Retinal pigment epithelial cell (primary cell): Measurements from ENCODE around the gene SEMA6A.
"Not testable (repeated sequence)": the region's sequence is repeated elsewhere in the genome, so short reads cannot be mapped to it uniquely, and the experiment has no call there.

Source experiments
- DNase-seq: peaks from one replicate; pipeline ENCODE4 v3.0.0-alpha.2; 2010; ENCODE audit warnings: low read depth
- H3K4me3 ChIP-seq: 2 replicates; pipeline ENCODE4 v1.5.1; 2011; ENCODE audit warnings: mild to moderate bottlenecking, low read length, control low read depth, moderate library complexity
- TF ChIP-seq, protein P1 (sequence below): conservative IDR thresholded peaks from 2 replicates; pipeline ENCODE4 v1.5.1; 2011; ENCODE audit warnings: low read depth, low read length, control low read depth, inconsistent platforms

Gene SEMA6A

DNA sequence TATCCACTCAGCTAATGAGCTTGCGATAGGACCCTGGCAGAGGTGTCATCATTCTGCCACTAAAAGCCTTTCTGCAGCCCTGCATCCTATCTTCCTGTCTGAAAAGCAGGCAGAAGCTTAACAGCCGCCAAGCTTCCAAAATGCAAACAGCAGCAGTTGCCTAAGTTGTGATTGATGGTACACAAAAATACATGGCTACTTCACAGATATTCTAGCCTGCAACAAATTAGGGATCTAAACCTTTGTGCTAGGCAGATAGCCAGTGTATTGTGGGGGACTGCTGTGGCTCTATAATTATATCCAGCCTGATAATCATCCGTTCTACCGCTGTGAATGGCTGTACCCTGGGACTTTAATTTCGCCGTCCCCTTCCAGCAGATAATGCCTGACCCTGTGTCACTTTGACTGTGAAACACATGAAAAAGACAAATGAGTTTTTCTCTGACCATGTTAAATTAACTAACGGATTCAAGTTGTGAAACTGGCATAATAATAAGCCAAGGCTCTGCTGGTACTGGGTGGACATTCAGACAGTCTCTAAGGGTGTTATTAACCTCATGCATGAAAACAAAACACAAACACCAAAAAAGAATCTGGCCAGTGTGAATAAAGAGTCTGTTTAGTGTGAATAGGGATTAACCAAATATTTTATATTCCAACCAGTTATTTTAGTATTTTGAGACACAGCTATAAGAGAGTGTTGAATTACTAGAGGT is 45.9 kb downstream of the SEMA6A start:
- TF ChIP-seq, protein P1, sequence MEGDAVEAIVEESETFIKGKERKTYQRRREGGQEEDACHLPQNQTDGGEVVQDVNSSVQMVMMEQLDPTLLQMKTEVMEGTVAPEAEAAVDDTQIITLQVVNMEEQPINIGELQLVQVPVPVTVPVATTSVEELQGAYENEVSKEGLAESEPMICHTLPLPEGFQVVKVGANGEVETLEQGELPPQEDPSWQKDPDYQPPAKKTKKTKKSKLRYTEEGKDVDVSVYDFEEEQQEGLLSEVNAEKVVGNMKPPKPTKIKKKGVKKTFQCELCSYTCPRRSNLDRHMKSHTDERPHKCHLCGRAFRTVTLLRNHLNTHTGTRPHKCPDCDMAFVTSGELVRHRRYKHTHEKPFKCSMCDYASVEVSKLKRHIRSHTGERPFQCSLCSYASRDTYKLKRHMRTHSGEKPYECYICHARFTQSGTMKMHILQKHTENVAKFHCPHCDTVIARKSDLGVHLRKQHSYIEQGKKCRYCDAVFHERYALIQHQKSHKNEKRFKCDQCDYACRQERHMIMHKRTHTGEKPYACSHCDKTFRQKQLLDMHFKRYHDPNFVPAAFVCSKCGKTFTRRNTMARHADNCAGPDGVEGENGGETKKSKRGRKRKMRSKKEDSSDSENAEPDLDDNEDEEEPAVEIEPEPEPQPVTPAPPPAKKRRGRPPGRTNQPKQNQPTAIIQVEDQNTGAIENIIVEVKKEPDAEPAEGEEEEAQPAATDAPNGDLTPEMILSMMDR = no peak
- DNase-seq = no peak
- H3K4me3 ChIP-seq = no peak overlapping the region

DNA sequence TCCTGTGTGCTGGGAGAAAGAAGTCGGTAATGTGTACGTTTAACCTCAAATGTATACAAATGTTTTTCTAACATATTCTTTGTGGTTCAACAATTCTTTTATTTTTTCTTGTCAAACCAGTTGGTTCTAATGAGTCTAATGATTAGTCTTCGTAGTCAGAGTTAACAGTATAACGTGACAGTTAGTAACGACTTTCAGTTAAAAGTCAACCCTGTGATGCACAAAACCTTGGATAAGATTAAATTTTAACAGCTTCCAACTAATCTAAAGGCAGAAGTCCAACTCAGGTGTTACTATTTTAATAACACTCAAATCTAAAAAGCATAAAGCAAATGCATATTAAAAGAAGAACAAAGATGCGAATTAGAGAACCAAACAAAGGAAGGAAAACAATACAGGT is 47.0 kb downstream of the SEMA6A start:
- H3K4me3 ChIP-seq = no peak overlapping the region
- DNase-seq = no peak
- TF ChIP-seq, protein P1 = no peak

DNA sequence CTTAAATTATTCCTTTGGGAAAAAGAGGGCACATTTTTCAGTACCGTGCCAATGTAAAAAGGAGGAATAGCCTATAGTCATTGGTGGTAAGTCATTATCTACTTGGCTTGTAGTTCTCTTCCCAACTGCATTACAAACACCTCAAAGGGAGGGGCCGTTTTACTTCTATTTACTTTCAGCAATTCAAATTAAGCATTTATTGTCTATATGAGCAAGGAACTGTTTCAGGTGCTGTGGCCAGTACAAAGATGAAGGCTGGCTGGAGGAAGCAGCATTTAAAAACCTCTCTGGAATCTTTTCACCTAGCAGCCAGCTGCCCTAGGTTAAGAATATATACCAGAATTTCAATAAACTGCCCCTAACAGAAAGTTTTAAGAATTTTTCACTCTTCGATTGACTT is 48.9 kb downstream of the SEMA6A start:
- DNase-seq = no peak
- TF ChIP-seq, protein P1 = no peak
- no peak overlapping the region for H3K4me3 ChIP-seq

DNA sequence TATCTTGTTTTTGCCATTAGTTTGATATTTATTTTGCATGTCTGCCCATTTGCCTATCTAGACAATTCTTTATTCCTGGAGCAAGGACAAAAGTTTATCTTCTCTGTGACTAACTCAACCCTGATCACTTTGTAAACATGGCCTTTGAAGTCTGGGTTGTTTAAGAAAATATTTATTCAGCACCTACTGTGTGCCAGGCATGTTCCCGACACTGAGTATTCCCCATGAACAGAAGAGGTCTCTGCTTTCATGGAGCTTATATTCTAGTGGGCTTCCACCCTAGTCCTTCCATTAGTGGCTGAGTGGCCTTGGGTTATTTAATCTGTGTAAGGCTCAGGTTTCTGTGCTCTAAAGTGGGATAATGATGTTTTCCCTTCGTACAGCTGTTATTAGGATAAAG is 49.7 kb downstream of the SEMA6A start:
- DNase-seq = no peak
- H3K4me3 ChIP-seq = no peak overlapping the region
- TF ChIP-seq, protein P1 = no peak

DNA sequence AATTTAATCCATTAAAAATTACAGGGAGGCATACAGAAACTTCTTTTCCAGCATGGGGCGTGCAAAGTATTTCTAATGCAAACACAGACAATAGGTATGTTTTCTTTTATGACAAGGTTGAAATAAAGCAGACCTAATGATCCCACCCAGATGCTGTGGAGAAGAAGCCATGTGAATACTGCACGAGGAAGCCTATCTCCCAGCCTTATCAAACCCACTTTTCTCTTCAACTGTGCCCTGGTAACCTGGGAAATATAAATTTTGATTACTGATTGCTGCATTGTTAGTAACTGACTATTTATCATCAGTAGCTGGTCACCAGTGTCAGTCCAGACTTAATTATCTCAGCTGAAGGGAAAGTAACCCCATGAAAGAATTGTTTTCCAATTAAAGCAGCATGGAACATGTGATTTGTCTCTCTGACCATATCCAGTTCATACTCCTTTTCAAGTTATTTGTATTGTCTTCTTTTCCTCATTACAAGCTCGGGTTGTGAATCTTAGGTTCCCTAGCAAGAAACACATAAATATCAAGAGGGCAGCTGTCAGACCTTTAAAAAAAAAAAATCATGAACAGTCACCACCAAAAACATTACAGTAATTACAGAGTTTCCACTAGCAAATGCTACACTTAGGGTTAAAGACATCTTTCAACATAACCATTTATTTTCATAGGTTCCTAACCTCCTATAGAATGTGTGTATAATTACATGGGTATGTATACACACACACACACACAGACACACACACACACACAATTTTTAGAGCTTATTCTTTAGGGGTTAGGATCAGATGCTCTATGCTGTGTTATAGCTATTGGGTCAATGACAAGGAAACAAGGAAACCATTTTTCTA is 50.3 kb downstream of the SEMA6A start:
- H3K4me3 ChIP-seq = no peak overlapping the region
- TF ChIP-seq, protein P1 = no peak
- no peak for DNase-seq

DNA sequence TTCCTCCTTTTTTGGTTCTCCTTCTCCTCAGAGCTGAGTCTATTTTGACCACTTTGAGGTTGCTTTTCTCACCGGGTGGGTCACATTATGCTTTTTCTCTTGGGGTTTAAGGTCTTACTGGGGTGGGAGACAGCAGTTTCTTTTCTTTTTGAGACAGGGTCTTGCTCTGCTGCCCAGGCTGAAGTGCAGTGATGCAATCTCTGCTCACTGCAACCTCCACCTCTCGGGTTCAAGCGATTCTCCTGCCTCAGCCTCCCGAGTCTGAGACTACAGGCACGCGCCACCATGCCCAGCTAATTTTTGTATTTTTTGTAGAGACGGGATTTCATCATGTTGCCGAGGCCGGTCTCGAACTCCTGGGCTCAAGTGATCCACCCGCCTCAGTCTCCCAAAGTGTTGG is 51.4 kb downstream of the SEMA6A start:
- DNase-seq, H3K4me3 ChIP-seq: not testable (repeated sequence)

DNA sequence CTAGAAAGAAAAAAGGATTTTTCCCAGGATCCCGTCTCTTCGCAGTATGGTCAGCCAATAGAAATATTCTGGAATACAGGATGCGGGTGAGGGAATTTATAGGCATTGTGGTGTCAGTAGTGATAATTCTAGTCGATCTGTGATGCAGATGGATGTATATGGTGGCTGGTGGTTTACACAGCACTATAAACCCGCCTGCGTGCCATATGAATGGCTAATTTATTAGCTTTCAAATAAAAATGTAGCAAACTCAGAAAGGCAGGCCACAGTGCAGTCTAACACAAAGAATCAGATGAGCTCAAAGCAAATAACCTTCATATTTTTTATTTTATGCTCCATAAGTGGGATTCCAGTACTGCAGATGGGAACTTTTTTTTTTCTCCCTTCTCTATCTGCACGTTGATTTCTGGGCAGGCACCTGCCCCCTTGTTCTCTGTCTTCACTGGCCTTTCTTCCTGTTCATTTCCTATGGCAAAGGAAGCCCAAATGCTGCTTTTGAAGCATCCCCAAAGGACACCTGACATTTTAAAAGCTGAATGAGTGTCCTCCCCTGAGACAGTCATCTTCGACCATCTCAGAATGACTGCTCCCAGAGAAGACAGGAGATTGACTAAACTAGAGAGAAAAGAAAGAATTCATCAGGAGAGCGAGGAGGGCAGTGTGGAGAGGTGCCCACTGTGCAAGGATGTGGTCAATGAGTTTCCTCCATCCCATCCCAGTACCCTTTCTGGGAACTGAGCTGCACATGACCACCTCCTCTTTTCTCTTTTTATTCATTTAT is 52.1 kb downstream of the SEMA6A start:
- no peak overlapping the region for H3K4me3 ChIP-seq
- DNase-seq = no peak
- TF ChIP-seq, protein P1 = no peak
